Measurements from ENCODE around the gene DUOXA1. TPM values are rescaled to one million over a fixed set of nuclear protein-coding genes. Genes with fewer than 3 reads are reported as not detected.

DUOXA1 gene
- total and polyA plus RNA-seq, 2 experiments from 2014 or later: 0.09 TPM; not detected in 1

GRCh38 chr15:45101749-45102148 lies 27.9 kb downstream of the DUOXA1 start:
- Histone ChIP-seq H3K27ac (no peak overlapping the region), H3K4me1 (ENCODE audit: low read depth) (no peaks in the 10 kb centered on the region), H3K27me3 (peaks cover 51% of the 10 kb centered on the region), H3K4me3 (no peak overlapping the region), H3K9me3 (ENCODE audit: low read depth) (no peaks in the 10 kb centered on the region), H3K36me3 (no peaks in the 10 kb centered on the region)
- TF ChIP-seq CTCF (IDR thresholded peaks at IDR 0.05; ENCODE audit: low read depth, low read length): no peak
- no peak for DNase-seq (ENCODE audit: low read depth in 1 of 2, low spot score in 1 of 2)

DNA sequence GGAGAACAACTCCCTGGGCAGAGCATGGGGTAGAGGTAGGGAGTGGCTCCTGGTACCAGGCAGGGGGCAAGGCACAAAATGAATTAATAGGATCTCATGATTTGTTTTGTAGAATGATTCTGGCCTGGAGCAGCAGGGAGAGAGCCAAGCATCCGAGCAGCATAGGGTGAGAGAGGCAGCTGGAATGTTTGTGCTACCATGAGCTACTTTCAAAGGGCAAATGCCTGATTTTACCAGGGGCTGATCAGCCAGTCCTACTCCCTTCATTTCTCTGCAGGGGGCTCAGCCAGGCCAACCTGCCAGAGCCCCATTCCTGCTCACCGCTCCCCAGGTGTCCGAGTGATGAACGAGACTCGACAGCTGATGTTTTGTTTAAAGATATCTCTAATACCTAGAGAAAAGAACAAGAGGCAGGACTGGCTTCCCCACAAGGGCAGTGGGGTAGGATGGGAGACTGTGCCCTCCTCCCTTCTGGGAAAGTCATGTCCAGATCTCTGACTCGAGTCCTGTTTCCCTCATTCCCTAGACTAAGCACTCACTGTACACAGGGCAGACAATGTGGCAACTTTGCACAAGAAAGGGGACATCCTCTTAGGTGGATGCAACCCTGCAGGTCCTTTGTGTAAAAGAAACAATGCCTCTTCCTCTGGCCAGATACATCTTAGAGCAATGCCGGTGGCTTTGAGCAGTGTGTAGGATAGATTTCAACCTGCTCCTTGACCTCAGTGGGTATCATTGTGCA lies 28.6 kb downstream of the DUOXA1 start:
- Histone ChIP-seq H3K9me3 (ENCODE audit: low read depth) (no peaks in the 10 kb centered on the region), H3K36me3 (no peaks in the 10 kb centered on the region), H3K27me3 (peaks cover 44% of the 10 kb centered on the region), H3K4me3 (no peak overlapping the region), H3K4me1 (ENCODE audit: low read depth) (no peaks in the 10 kb centered on the region), H3K27ac (no peak overlapping the region)
- no peak for TF ChIP-seq CTCF (IDR thresholded peaks at IDR 0.05; ENCODE audit: low read depth, low read length)
- no peak for DNase-seq (ENCODE audit: low read depth in 1 of 2, low spot score in 1 of 2)

DNA sequence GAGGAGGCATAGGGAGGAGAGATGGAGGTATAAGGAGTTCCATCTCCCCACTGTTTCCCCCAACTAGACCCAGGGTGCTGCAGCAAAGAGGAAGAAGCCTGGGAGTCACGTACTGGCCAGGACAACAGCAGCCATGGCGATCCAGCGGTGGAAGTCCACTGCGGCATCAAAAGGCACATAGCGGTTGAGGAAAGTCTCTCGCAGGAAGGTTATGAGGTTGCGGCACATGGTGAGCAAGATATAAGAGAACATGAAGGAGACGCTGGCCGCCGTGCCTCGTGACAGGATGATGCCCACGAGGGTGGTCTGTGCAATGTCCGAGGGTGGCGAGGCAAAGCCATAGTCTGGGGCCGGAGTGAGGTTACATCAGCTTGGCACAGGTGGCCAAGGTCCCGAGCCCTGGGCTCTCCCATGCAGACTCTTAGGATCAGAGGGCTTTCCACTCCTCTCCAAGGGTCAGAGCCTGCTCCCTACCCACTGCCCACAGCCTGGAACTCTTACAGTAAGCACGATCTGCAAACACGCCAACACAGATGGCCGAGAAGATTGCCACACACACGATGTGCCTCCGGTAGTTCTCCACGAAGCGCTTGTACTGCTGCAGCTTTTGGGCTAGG lies 30.0 kb downstream of the DUOXA1 start:
- Histone ChIP-seq H3K27me3 (peaks cover 31% of the 10 kb centered on the region), H3K36me3 (no peaks in the 10 kb centered on the region), H3K9me3 (ENCODE audit: low read depth) (no peaks in the 10 kb centered on the region), H3K27ac (no peak overlapping the region), H3K4me1 (ENCODE audit: low read depth) (no peaks in the 10 kb centered on the region), H3K4me3 (no peak overlapping the region)
- no peak for DNase-seq (ENCODE audit: low read depth in 1 of 2, low spot score in 1 of 2)
- TF ChIP-seq CTCF (IDR thresholded peaks at IDR 0.05; ENCODE audit: low read depth, low read length): no peak

- H3K27me3 ChIP-seq: peaks cover 32% of the 10 kb centered on the region
- no peaks in the 10 kb centered on the region for H3K9me3 ChIP-seq (ENCODE audit: low read depth)
- no peaks in the 10 kb centered on the region for H3K36me3 ChIP-seq
- H3K27ac ChIP-seq: no peak overlapping the region
- H3K4me1 ChIP-seq (ENCODE audit: low read depth): no peaks in the 10 kb centered on the region
- H3K4me3 ChIP-seq: no peak overlapping the region
- no peak for DNase-seq (ENCODE audit: low read depth in 1 of 2, low spot score in 1 of 2)
- TF ChIP-seq CTCF (IDR thresholded peaks at IDR 0.05; ENCODE audit: low read depth, low read length): no peak
Observed at GRCh38 chr15:45097466-45097865, 32.2 kb downstream of the DUOXA1 start.

DNA sequence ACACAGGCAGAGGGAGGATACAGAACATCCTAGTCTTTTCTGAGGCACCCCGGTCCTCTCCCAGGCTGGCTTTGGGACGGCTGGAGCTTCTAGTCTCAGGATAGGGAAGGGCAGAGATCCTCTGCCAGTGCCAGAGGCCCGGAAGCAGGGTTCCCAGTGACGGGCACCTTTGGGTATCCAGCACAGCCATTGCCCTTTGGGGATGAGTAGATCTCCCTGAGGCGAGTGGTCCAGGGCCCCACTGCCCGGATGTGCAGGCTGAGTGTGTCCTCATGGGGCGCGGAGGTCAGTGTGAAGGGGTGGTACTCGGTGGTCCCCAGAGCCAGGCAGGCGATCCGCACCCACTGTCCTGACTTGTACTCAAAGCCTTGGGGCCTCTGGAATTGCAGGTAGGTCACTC lies 34.0 kb downstream of the DUOXA1 start:
- no peak for DNase-seq (ENCODE audit: low read depth in 1 of 2, low spot score in 1 of 2)
- Histone ChIP-seq H3K9me3 (ENCODE audit: low read depth) (no peaks in the 10 kb centered on the region), H3K27ac (no peak overlapping the region), H3K4me1 (ENCODE audit: low read depth) (no peaks in the 10 kb centered on the region), H3K4me3 (no peak overlapping the region), H3K36me3 (no peaks in the 10 kb centered on the region), H3K27me3 (peaks cover 35% of the 10 kb centered on the region)
- TF ChIP-seq CTCF (IDR thresholded peaks at IDR 0.05; ENCODE audit: low read depth, low read length): no peak

Data from cardiac muscle cell (in vitro differentiated cells and primary cell).